Fibroblast of lung (primary cell): ENCODE results near the gene FAT4. TPM values are rescaled to one million over a fixed set of nuclear protein-coding genes. Genes with fewer than 3 reads are reported as not detected.

Source experiments
- DNase-seq, 2 donors: peaks; one replicate each; pipeline versions ENCODE4 v3.0.0 to v3.0.0-alpha.2; 2010; ENCODE audit warnings: low read depth in 2 of 2
- H2AFZ ChIP-seq: 2 replicates; pipeline ENCODE4 v1.5.1; 2012; ENCODE audit warnings: low read length, control low read depth, inconsistent platforms
- H3K27ac ChIP-seq: 2 replicates; pipeline ENCODE4 v1.5.1; 2011; ENCODE audit warnings: low read length, control low read depth; ENCODE audit not compliant: insufficient read depth
- H3K27me3 ChIP-seq: 2 replicates; pipeline ENCODE4 v1.5.1; 2011; ENCODE audit warnings: mild to moderate bottlenecking, low read length; ENCODE audit not compliant: control insufficient read depth, insufficient read depth
- H3K36me3 ChIP-seq: 2 replicates; pipeline ENCODE4 v1.5.1; 2011; ENCODE audit warnings: low read length; ENCODE audit not compliant: control insufficient read depth, insufficient read depth
- H3K4me1 ChIP-seq: 2 replicates; pipeline ENCODE4 v1.5.1; 2011; ENCODE audit warnings: low read length; ENCODE audit not compliant: control insufficient read depth, insufficient read depth; ENCODE audit errors: extremely low read depth
- H3K4me2 ChIP-seq: 2 replicates; pipeline ENCODE4 v1.5.1; 2011; ENCODE audit warnings: low read length, control low read depth; ENCODE audit not compliant: insufficient read depth; ENCODE audit errors: extremely low read depth
- H3K4me3 ChIP-seq, 4 experiments: fragments of 200-600 bp in 1 of 4; sonication (generic) in 1 of 4; replicated peaks in 1 of 4; 2 replicates each; pipeline ENCODE4 v1.5.1; 2011 to 2016; ENCODE audit warnings: low read length in 4 of 4, low read depth in 3 of 4, mild to moderate bottlenecking in 3 of 4, control low read depth in 2 of 4, inconsistent platforms in 1 of 4, mixed read lengths in 1 of 4; ENCODE audit not compliant: insufficient read depth in 1 of 4; ENCODE audit errors: control extremely low read depth in 1 of 4
- H3K79me2 ChIP-seq: 2 replicates; pipeline ENCODE4 v1.5.1; 2012; ENCODE audit warnings: mild to moderate bottlenecking, low read length, inconsistent platforms; ENCODE audit not compliant: control insufficient read depth, insufficient read depth
- H3K9ac ChIP-seq: 2 replicates; pipeline ENCODE4 v1.5.1; 2011; ENCODE audit warnings: mild to moderate bottlenecking, low read length, control low read depth; ENCODE audit not compliant: insufficient read depth
- H3K9me3 ChIP-seq: 2 replicates; pipeline ENCODE4 v1.5.1; 2012; ENCODE audit warnings: low read depth, low read length; ENCODE audit not compliant: control insufficient read depth, insufficient read depth
- H4K20me1 ChIP-seq: 2 replicates; pipeline ENCODE4 v1.5.1; 2011; ENCODE audit warnings: low read length; ENCODE audit not compliant: control insufficient read depth, insufficient read depth; ENCODE audit errors: extremely low read depth
- CTCF ChIP-seq, 2 donors: IDR thresholded peaks in 1 of 2; conservative IDR thresholded peaks in 1 of 2; 1 replicate in 1 of 2; 2 replicates in 1 of 2; pipeline ENCODE4 v1.5.1; 2011 to 2012; ENCODE audit warnings: low read length in 2 of 2, control low read depth in 1 of 2, inconsistent platforms in 1 of 2, low read depth in 1 of 2, mild to moderate bottlenecking in 1 of 2
- EZH2 ChIP-seq: IDR thresholded peaks from 2 replicates; pipeline ENCODE4 v1.5.1; 2012; ENCODE audit warnings: low read length, control low read depth, mild to moderate bottlenecking; ENCODE audit errors: missing control alignments
- polyA plus RNA-seq, 2 donors: library from polyadenylated mRNA; depleted of rRNA in 1 of 2; stranded (reverse) in 1 of 2; unstranded in 1 of 2; fragments of >200 nt; gene quantifications; 2 replicates each; pipeline ENCODE4 v1.2.1, GENCODE V29; 2011 to 2012; ENCODE audit warnings: missing spikeins in 1 of 2
- total RNA-seq: library from RNA; depleted of rRNA; stranded (reverse); fragments of >200 nt; gene quantifications from 2 replicates; pipeline ENCODE4 v1.2.1, GENCODE V29; 2014

FAT4 gene
- total and polyA plus RNA-seq, 2 donors (not counting 1 experiment from before 2014, with no cell fraction given) = 10.8 to 17.8 TPM

GRCh38 chr4:125319311-125319710, 4.6 kb downstream of the FAT4 start:
- peak in 1 of 2 donors; percentile 58 for DNase-seq
- Histone ChIP-seq H4K20me1 (no peaks in the 10 kb centered on the region), H3K4me1 (peaks cover 2% of the 10 kb centered on the region), H3K36me3 (peaks cover 2% of the 10 kb centered on the region), H3K79me2 (peaks cover 17% of the 10 kb centered on the region), H3K4me3 (no peak overlapping the region), H2AFZ (no peak overlapping the region), H3K9me3 (no peaks in the 10 kb centered on the region), H3K27me3 (no peaks in the 10 kb centered on the region), H3K9ac (no peak overlapping the region), H3K4me2 (peak overlapping the region; percentile 11), H3K27ac (no peak overlapping the region)
- TF ChIP-seq EZH2 (no peak), CTCF (conservative IDR thresholded peaks at IDR 0.05 in 1 of 2, IDR thresholded peaks at IDR 0.05 in 1 of 2; ENCODE audit: low read depth in 1 of 2, low read length in 2 of 2) (no peak)

GRCh38 chr4:125321709-125322365, 7.1 kb downstream of the FAT4 start:
- Histone ChIP-seq H3K9ac (no peak overlapping the region), H3K4me3 (peak overlapping the region in 2 of 4 experiments; percentile 43 to 53), H3K27me3 (no peaks in the 10 kb centered on the region), H3K9me3 (no peaks in the 10 kb centered on the region), H3K36me3 (peaks cover 2% of the 10 kb centered on the region), H3K79me2 (peaks cover 11% of the 10 kb centered on the region), H3K4me1 (peaks cover 2% of the 10 kb centered on the region), H3K4me2 (peak overlapping the region; percentile 53), H4K20me1 (no peaks in the 10 kb centered on the region), H3K27ac (no peak overlapping the region), H2AFZ (no peak overlapping the region)
- DNase-seq = peak; percentile 64 to 65
- TF ChIP-seq CTCF (conservative IDR thresholded peaks at IDR 0.05 in 1 of 2, IDR thresholded peaks at IDR 0.05 in 1 of 2; ENCODE audit: low read depth in 1 of 2, low read length in 2 of 2) (no peak), EZH2 (no peak)

GRCh38 chr4:125322366-125322730, 7.6 kb downstream of the FAT4 start:
- Histone ChIP-seq H3K4me3 (peak overlapping the region in 2 of 4 experiments; percentile 43 to 53), H4K20me1 (no peaks in the 10 kb centered on the region), H2AFZ (no peak overlapping the region), H3K27ac (no peak overlapping the region), H3K9ac (no peak overlapping the region), H3K4me2 (peak overlapping the region; percentile 53), H3K27me3 (no peaks in the 10 kb centered on the region), H3K79me2 (peaks cover 8% of the 10 kb centered on the region), H3K4me1 (peaks cover 2% of the 10 kb centered on the region), H3K9me3 (no peaks in the 10 kb centered on the region), H3K36me3 (peaks cover 2% of the 10 kb centered on the region)
- DNase-seq = peak; percentile 58 to 72
- TF ChIP-seq EZH2 = no peak
- TF ChIP-seq CTCF (conservative IDR thresholded peaks at IDR 0.05 in 1 of 2, IDR thresholded peaks at IDR 0.05 in 1 of 2; ENCODE audit: low read depth in 1 of 2, low read length in 2 of 2) = no peak
